Ectodermal cell (in vitro differentiated cells): ENCODE data around the gene PRR35.

Experiments
- H3K27ac ChIP-seq: 2 replicates; pipeline ENCODE4 v1.7.0; 2013; ENCODE audit warnings: mild to moderate bottlenecking, low read depth, low read length; ENCODE audit not compliant: insufficient read depth, poor library complexity, severe bottlenecking
- H3K27me3 ChIP-seq: 2 replicates; pipeline ENCODE4 v1.7.0; 2013; ENCODE audit warnings: mild to moderate bottlenecking, low read length; ENCODE audit not compliant: insufficient read depth, control insufficient read depth, poor library complexity, severe bottlenecking
- H3K36me3 ChIP-seq: one replicate; pipeline ENCODE4 v1.7.0; 2013; ENCODE audit warnings: low read length; ENCODE audit not compliant: control insufficient read depth, insufficient read depth
- H3K4me1 ChIP-seq: one replicate; pipeline ENCODE4 v1.7.0; 2013; ENCODE audit warnings: low read length; ENCODE audit not compliant: control insufficient read depth, insufficient read depth
- H3K4me3 ChIP-seq: 2 replicates; pipeline ENCODE4 v1.7.0; 2013; ENCODE audit warnings: low read depth, low read length, control low read depth; ENCODE audit not compliant: insufficient read depth
- H3K9me3 ChIP-seq: 2 replicates; pipeline ENCODE4 v1.7.0; 2013; ENCODE audit warnings: mild to moderate bottlenecking, low read length, moderate library complexity; ENCODE audit not compliant: control insufficient read depth
- WGBS, 2 experiments: methylation state at CpG; one replicate each; pipeline ENCODE4 v1.1.7; 2013; ENCODE audit warnings: missing lambda C conversion rate in 2 of 2; 5-methylcytosine and 5-hydroxymethylcytosine counted together

PRR35 gene

GRCh38 chr16:528111-529011 is 31.8 kb upstream of the PRR35 start:
- no peaks in the 10 kb centered on the region for H3K27me3 ChIP-seq
- H3K36me3 ChIP-seq: no peaks in the 10 kb centered on the region
- H3K4me3 ChIP-seq: peak overlapping the region; percentile 51
- H3K9me3 ChIP-seq: no peaks in the 10 kb centered on the region
- no peak overlapping the region for H3K27ac ChIP-seq
- peaks cover 26% of the 10 kb centered on the region for H3K4me1 ChIP-seq
- 10 to 12% methylated on average over 55 of the region's 55 CpGs for WGBS, 2 experiments

GRCh38 chr16:529012-529575 is 31.1 kb upstream of the PRR35 start:
- WGBS, 2 experiments: 80 to 82% methylated on average over 12 of the region's 12 CpGs
- H3K27me3 ChIP-seq: no peaks in the 10 kb centered on the region
- no peak overlapping the region for H3K27ac ChIP-seq
- H3K36me3 ChIP-seq: no peaks in the 10 kb centered on the region
- peak overlapping the region; percentile 51 for H3K4me3 ChIP-seq
- H3K9me3 ChIP-seq: no peaks in the 10 kb centered on the region
- peaks cover 31% of the 10 kb centered on the region for H3K4me1 ChIP-seq

GRCh38 chr16:530111-530817 is 29.9 kb upstream of the PRR35 start:
- no peak overlapping the region for H3K27ac ChIP-seq
- H3K36me3 ChIP-seq: no peaks in the 10 kb centered on the region
- peaks cover 31% of the 10 kb centered on the region for H3K4me1 ChIP-seq
- H3K9me3 ChIP-seq: no peaks in the 10 kb centered on the region
- 91% methylated on average over 23 of the region's 23 CpGs for WGBS, 2 experiments
- no peak overlapping the region for H3K4me3 ChIP-seq
- H3K27me3 ChIP-seq: no peaks in the 10 kb centered on the region

- Histone ChIP-seq H3K9me3 (no peaks in the 10 kb centered on the region), H3K27ac (no peak overlapping the region), H3K27me3 (no peaks in the 10 kb centered on the region), H3K4me1 (peaks cover 25% of the 10 kb centered on the region), H3K4me3 (no peak overlapping the region), H3K36me3 (no peaks in the 10 kb centered on the region)
- whole genome bisulfite sequencing, 2 experiments: 93% methylated on average over 15 to 16 of the region's 16 CpGs
These were observed 28.6 kb upstream of the PRR35 start for GRCh38 chr16:531494-532125.

- no peak overlapping the region for H3K27ac ChIP-seq
- WGBS, 2 experiments: 81 to 83% methylated on average over 30 of the region's 30 CpGs
- H3K4me3 ChIP-seq: no peak overlapping the region
- H3K4me1 ChIP-seq: peaks cover 23% of the 10 kb centered on the region
- no peaks in the 10 kb centered on the region for H3K36me3 ChIP-seq
- no peaks in the 10 kb centered on the region for H3K27me3 ChIP-seq
- H3K9me3 ChIP-seq: no peaks in the 10 kb centered on the region
These were observed 26.6 kb upstream of the PRR35 start for GRCh38 chr16:533391-534123.

- Histone ChIP-seq H3K36me3 (no peaks in the 10 kb centered on the region), H3K9me3 (no peaks in the 10 kb centered on the region), H3K4me3 (no peak overlapping the region), H3K4me1 (peaks cover 17% of the 10 kb centered on the region), H3K27me3 (no peaks in the 10 kb centered on the region), H3K27ac (no peak overlapping the region)
- 92 to 93% methylated on average over 21 of the region's 21 CpGs for WGBS, 2 experiments
These were observed 26.1 kb upstream of the PRR35 start for GRCh38 chr16:534135-534534.

GRCh38 chr16:534856-535445 is 25.2 kb upstream of the PRR35 start:
- 95 to 96% methylated on average over 27 of the region's 27 CpGs for WGBS, 2 experiments
- Histone ChIP-seq H3K36me3 (no peaks in the 10 kb centered on the region), H3K27ac (no peak overlapping the region), H3K27me3 (no peaks in the 10 kb centered on the region), H3K4me1 (peaks cover 9% of the 10 kb centered on the region), H3K9me3 (no peaks in the 10 kb centered on the region), H3K4me3 (no peak overlapping the region)

GRCh38 chr16:535446-536405 is 24.5 kb upstream of the PRR35 start:
- Histone ChIP-seq H3K4me1 (peaks cover 8% of the 10 kb centered on the region), H3K4me3 (no peak overlapping the region), H3K27ac (no peak overlapping the region), H3K27me3 (no peaks in the 10 kb centered on the region), H3K36me3 (no peaks in the 10 kb centered on the region), H3K9me3 (no peaks in the 10 kb centered on the region)
- WGBS, 2 experiments: 95% methylated on average over 39 of the region's 39 CpGs
